Liver (tissue), 3 donors: ENCODE measurements around the gene USHBP1.

ENCODE experiments used
- EGR1 ChIP-seq, 2 donors: IDR thresholded peaks; 2 replicates each; pipeline ENCODE4 v1.6.1; 2016 to 2018; ENCODE audit warnings: antibody characterized with exemption in 2 of 2, low read depth in 2 of 2
- GABPA ChIP-seq, 2 donors: IDR thresholded peaks in 1 of 2; conservative IDR thresholded peaks in 1 of 2; 2 replicates each; pipeline ENCODE4 v1.6.1; 2016; ENCODE audit warnings: antibody characterized with exemption in 2 of 2, mild to moderate bottlenecking in 1 of 2, moderate library complexity in 1 of 2
- HNF4A ChIP-seq, 2 donors: conservative IDR thresholded peaks; 2 replicates each; pipeline ENCODE4 v1.6.1; 2016; ENCODE audit warnings: antibody characterized with exemption in 2 of 2, mild to moderate bottlenecking in 2 of 2
- NR2F2 ChIP-seq: IDR thresholded peaks from 2 replicates; pipeline ENCODE4 v1.6.1; 2016; ENCODE audit warnings: antibody characterized with exemption
- RXRA ChIP-seq, 2 donors: IDR thresholded peaks; 2 replicates each; pipeline ENCODE4 v1.6.1; 2017 to 2018; ENCODE audit warnings: antibody characterized with exemption in 2 of 2, mild to moderate bottlenecking in 1 of 2
- SP1 ChIP-seq: IDR thresholded peaks from 2 replicates; pipeline ENCODE4 v1.6.1; 2018; ENCODE audit warnings: antibody characterized with exemption, mild to moderate bottlenecking
- TAF1 ChIP-seq: conservative IDR thresholded peaks from 2 replicates; pipeline ENCODE4 v1.6.1; 2016; ENCODE audit warnings: antibody characterized with exemption, mild to moderate bottlenecking
- YY1 ChIP-seq: IDR thresholded peaks from 2 replicates; pipeline ENCODE4 v1.6.1; 2016; ENCODE audit warnings: antibody characterized with exemption, mild to moderate bottlenecking
- TF ChIP-seq, protein P1 (sequence below): fragments of 150-350 bp; IDR thresholded peaks from 2 replicates; pipeline ENCODE4 v1.5.1; 2017; ENCODE audit warnings: improper control_type of control experiment, low read depth, low read length; ENCODE audit not compliant: missing input control
- TF ChIP-seq, protein P2 (sequence below): IDR thresholded peaks from 2 replicates; pipeline ENCODE4 v1.6.1; 2016; ENCODE audit warnings: antibody characterized with exemption
- TF ChIP-seq, protein P3 (sequence below): IDR thresholded peaks from 2 replicates; pipeline ENCODE4 v1.6.1; 2016; ENCODE audit warnings: antibody characterized with exemption
- TF ChIP-seq, protein P4 (sequence below): IDR thresholded peaks from 2 replicates; pipeline ENCODE4 v1.6.1; 2016; ENCODE audit warnings: antibody characterized with exemption
- donor health status: healthy.
- donor health status: healthy.

DNA sequence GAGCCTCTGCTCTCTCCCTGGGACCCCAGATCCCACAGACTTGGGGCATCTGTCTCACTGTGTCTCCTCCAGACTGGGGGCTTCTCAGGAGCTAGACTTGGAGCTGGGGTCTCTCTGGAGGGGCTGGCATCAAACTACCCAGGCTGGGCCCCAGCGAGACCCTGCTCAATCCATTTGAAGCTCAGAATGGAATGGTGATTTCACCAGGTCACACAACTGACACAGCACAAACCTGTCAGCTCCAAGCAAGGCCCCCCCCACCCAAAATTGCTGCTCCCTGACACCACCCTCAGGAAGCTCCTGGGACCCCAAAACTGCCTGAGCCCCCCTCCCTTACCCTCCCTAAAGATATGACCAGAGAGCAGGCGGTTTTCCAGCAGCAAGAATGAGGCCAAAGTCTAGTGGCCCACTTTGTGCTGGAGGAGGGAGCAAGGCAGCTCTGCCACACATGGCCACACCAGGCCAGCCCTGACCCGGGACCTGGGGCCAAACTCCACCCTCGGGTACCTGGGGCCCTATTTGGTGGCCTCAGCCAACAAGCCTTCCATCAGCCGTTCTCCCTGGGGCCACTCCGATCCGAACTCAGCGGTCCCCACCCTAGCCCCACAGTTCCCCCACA, 21.2 kb downstream of the USHBP1 start:
- no peak for TF ChIP-seq GABPA (IDR thresholded peaks at IDR 0.05 in 1 of 2, conservative IDR thresholded peaks at IDR 0.05 in 1 of 2)
- TF ChIP-seq, protein P1, sequence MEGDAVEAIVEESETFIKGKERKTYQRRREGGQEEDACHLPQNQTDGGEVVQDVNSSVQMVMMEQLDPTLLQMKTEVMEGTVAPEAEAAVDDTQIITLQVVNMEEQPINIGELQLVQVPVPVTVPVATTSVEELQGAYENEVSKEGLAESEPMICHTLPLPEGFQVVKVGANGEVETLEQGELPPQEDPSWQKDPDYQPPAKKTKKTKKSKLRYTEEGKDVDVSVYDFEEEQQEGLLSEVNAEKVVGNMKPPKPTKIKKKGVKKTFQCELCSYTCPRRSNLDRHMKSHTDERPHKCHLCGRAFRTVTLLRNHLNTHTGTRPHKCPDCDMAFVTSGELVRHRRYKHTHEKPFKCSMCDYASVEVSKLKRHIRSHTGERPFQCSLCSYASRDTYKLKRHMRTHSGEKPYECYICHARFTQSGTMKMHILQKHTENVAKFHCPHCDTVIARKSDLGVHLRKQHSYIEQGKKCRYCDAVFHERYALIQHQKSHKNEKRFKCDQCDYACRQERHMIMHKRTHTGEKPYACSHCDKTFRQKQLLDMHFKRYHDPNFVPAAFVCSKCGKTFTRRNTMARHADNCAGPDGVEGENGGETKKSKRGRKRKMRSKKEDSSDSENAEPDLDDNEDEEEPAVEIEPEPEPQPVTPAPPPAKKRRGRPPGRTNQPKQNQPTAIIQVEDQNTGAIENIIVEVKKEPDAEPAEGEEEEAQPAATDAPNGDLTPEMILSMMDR, result no peak
- TF ChIP-seq, protein P2, sequence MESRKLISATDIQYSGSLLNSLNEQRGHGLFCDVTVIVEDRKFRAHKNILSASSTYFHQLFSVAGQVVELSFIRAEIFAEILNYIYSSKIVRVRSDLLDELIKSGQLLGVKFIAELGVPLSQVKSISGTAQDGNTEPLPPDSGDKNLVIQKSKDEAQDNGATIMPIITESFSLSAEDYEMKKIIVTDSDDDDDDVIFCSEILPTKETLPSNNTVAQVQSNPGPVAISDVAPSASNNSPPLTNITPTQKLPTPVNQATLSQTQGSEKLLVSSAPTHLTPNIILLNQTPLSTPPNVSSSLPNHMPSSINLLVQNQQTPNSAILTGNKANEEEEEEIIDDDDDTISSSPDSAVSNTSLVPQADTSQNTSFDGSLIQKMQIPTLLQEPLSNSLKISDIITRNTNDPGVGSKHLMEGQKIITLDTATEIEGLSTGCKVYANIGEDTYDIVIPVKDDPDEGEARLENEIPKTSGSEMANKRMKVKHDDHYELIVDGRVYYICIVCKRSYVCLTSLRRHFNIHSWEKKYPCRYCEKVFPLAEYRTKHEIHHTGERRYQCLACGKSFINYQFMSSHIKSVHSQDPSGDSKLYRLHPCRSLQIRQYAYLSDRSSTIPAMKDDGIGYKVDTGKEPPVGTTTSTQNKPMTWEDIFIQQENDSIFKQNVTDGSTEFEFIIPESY, result peak; percentile 23
- peak; percentile 86 to 87 for TF ChIP-seq RXRA (IDR thresholded peaks at IDR 0.05)
- TF ChIP-seq EGR1 (IDR thresholded peaks at IDR 0.05; ENCODE audit: low read depth in 2 of 2), result no peak
- TF ChIP-seq TAF1, result peak; percentile 24
- TF ChIP-seq, protein P3, sequence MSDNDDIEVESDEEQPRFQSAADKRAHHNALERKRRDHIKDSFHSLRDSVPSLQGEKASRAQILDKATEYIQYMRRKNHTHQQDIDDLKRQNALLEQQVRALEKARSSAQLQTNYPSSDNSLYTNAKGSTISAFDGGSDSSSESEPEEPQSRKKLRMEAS, result peak; percentile 43
- peak; percentile 88 for TF ChIP-seq SP1
- TF ChIP-seq YY1, result peak; percentile 58
- peak; percentile 96 to 97 for TF ChIP-seq HNF4A (conservative IDR thresholded peaks at IDR 0.05)
- TF ChIP-seq, protein P4, sequence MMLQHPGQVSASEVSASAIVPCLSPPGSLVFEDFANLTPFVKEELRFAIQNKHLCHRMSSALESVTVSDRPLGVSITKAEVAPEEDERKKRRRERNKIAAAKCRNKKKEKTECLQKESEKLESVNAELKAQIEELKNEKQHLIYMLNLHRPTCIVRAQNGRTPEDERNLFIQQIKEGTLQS, result no peak
- TF ChIP-seq NR2F2, result no peak
